Measurements from ENCODE around the gene RNF8.
"Not testable (repeated sequence)": the region's sequence is repeated elsewhere in the genome, so short reads cannot be mapped to it uniquely, and the experiment has no call there.

The RNF8 gene

DNA sequence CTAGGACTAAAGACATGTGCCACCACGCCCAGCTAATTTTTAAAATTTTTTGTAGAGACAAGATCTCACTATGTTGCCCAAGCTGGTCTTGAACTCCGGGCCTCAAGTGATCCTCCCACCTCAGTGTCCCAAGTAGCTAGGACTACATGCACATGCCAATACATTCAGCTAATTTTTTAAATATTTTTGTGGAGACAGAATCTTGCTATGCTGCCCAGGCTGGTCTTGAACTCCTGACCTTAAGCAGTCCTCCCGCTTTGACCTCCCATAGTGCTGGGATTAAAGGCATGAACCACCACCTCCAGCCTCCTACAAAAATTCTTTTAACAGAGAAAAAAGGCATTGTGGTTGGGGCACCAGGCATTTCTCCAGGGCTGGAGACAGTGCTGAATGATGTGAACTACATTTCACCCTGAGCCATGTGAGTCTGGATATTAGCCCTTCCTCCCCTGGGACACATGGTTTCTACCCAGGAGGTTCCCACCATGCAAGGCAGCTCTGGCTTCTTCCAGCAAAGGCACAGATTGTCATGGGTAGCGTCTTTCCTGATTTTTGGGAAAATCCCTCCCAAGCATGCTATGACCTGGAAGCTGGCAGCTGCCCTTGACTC lies 42.9 kb downstream of the RNF8 start:
- in situ Hi-C loops (cut with MboI; ENCODE audit: low sequenced_read_pairs): no loop called here

DNA sequence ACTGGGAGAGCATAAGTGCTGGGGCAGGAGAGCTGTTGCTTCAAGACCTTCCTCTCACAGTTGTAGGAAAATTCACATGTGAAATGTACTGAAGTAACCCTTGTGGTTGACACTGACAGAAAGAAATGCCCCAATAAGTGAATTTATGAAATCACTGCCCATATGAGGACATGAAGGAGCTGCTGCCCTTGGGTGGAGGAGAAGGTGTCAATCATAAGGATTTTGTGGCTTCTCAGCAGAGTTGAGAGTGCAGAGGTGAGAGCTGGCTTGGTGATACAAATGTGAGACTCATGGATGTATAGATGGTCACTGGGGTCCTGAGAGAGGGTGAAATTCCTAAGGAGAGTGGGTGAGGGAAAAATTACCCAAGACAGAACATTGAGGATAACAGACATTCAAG lies 45.3 kb downstream of the RNF8 start:
- in situ Hi-C loops (cut with MboI; ENCODE audit: low sequenced_read_pairs): no loop called here

DNA sequence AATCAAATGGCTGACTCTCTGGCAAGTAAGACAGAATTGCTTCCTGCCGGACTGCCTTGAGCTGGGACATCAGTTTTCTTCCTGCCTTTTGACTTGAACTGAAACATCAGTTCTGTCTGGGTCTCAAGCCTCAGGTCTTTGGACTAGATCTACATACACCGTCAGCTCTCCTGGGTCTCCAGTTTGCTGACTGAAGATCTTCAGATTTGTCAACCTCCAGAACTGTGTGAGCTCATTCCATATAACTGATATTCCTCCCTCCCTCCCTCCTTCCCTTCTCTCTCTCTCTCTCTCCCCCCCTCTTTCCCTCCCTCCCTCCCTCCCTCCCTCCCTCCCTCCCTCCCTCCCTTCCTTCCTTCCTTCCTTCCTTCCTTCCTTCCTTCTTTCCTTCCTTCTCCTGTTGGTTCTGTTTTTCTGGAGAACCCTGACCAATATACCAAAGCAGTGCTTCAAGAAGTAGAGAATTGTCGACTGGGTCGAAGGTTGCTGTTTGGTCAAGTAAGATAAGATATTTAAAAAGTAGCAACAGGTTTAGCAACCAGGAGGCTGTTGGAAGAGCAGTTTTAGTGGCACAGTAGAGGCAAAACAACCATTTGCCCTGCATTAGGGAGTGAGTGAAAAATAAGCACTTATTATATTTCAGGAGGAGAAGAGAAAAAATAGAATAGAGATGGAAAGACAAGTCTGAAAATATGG lies 46.2 kb downstream of the RNF8 start:
- in situ Hi-C loops (cut with MboI; ENCODE audit: low sequenced_read_pairs): no loop called here

DNA sequence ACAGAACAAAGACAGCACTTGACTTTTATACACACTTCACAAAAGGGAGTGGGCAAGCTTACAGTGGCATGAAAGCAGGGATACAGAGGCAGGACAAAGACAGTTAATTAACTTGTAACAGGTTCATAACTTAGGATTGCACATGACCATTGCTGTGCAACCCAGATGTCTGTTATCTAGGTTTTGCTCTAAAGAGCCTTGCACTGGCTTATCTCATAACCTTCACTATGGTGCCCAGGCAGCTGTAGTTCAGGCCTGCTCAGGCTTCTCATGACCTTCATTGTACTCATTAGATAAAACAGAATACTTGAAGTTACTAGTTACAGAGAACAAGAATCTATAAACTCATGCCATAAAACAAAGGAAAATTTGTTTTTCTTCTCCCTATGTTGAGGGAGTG lies 47.9 kb downstream of the RNF8 start:
- in situ Hi-C loops (cut with MboI; ENCODE audit: low sequenced_read_pairs): not testable (repeated sequence)

DNA sequence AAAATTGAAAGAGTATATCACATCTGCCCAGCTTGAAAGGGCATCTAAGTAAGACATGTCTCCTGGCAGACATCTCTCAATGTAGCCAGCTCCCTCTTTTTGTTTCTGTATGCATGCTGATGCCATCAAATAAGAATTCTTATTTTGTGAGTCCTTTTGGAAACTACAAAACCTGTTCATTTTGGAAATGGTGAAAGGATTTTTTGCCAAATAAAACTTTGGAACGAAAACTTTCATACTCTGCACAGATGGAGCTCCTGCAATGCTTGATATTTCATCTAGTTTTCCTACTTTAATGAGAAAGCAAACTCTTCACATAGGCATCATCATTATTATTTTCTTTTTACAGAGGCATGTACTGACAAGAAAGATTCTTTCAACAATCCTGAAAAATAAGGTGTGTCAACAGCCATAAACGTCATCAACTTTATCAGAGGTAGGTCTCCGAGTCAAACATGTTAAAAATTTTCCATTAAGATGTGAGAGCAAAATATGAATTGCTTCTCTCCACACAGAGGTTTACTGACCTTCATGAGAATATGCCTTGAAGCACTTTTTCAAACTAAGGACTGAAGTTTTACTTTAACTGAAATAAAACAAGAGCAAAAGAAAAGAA lies 53.1 kb downstream of the RNF8 start:
- in situ Hi-C loops (cut with MboI; ENCODE audit: low sequenced_read_pairs): no loop called here

DNA sequence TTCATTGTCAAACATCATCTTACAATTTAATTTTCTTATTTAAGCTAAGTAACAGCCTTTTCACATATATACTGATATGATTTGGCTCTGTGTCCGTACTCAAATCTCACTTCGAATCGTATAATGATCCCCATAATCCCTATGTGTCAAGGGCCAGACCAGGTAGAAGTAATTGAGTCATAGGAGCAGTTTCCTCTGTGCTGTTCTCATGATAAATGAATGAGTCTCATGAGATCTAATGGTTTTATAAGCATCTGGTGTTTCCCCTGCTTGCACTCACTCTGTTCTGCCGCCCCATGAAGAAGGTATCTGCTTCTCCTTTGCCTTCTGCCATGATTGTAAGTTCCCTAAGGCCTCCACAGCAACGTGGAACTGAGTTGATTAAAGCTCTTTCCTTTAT lies 54.2 kb downstream of the RNF8 start:
- in situ Hi-C loops (cut with MboI; ENCODE audit: low sequenced_read_pairs): no loop called here

DNA sequence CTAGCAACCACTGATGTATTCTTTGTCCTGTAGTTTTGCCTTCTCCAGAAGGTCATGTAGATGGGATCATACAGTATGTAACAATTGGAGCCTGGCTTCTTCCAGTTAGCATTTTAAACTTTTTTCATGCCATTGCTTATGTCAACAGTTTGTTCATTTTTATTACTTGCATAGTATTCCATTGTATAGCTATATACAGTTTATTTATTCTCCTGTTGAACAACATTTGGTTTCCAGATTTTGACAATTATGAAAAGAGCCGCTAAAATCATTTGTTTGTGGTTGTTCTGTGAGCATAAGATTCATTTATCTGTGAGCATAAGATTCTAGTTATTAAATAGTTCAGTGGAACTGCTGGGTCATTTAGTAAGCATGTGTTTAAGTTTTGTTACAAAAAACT lies 55.7 kb downstream of the RNF8 start:
- in situ Hi-C loops (cut with MboI; ENCODE audit: low sequenced_read_pairs): no loop called here

DNA sequence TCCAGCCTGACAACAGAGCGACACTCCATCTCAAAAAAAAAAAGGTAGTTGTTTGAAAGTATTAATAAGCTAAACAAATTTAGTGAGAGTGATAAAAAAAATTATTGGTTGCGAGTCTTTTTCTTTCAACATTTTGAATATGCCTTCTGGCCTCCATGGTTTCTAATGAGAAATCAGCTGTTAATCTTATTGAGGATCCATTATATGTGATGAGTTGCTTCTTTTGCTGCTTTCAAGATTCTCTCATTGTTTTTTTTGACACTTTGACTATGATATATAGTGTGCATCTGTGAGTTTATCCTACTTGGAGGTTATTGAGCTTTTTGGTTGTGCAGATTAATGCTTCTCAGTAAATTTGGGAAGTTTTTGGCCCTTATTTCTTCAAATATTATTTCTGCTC lies 63.6 kb downstream of the RNF8 start:
- in situ Hi-C loops (cut with MboI; ENCODE audit: low sequenced_read_pairs): no loop called here

DNA sequence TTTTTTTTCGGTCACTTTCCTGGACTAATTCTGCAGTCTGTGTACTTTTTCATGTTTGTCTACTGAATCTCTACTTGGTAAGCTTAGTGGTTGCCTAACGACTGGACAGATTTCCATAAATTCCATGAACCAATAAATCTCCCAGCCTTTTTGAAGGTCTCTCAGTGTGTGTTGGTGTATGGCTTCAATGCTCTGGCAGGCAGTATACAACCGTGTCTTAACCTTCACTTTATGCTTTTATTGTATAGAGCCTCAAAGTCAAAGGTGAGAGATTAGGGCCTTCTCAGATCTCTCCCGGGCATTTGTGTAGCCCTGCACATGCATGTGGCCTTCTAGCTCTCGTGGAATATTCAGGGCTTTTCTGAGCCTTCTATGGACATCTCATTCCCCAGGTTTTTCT lies 64.9 kb downstream of the RNF8 start:
- in situ Hi-C loops (cut with MboI; ENCODE audit: low sequenced_read_pairs): no loop called here

DNA sequence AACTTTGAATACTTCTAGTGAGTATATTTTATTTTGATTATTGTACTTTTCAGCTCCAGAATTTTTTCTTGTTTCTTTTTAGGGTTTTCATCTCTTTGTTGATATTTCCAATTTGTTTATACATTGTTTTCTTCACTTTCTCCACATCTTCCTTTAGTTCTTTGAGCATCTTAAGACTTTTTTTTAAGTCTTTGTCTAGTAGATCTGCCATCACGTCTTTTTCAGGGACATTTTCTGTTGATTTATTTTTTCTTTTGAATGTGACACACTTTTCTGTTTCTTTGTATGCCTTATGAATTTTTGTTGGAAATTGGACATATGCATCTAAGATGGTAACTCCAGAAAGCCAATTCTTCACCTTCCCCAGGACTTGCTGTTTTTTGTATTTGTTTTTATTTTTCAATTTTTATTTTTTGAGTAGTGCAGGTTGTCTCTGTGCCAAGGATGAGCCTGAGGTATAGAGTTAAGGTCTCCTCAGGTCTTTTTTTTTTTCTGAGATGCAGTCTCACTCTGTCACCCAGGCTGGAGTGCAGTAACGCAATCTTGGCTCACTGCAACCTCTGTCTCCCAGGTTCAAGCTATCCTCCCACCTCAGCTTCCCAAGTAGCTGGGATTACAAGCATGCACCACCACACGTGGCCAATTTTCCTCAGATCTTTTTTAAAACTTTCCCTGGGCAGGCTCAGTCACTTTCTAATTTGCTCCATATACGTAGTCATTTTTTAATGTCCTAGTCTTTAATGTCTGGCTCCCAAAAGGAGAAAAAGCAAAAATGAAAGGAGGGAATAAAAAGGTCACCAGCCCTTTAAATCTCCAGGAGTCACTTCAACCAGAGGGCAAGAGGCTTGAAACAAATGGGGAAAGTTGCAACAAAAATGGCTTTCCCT lies 72.5 kb downstream of the RNF8 start:
- in situ Hi-C loops (cut with MboI; ENCODE audit: low sequenced_read_pairs): no loop called here

DNA sequence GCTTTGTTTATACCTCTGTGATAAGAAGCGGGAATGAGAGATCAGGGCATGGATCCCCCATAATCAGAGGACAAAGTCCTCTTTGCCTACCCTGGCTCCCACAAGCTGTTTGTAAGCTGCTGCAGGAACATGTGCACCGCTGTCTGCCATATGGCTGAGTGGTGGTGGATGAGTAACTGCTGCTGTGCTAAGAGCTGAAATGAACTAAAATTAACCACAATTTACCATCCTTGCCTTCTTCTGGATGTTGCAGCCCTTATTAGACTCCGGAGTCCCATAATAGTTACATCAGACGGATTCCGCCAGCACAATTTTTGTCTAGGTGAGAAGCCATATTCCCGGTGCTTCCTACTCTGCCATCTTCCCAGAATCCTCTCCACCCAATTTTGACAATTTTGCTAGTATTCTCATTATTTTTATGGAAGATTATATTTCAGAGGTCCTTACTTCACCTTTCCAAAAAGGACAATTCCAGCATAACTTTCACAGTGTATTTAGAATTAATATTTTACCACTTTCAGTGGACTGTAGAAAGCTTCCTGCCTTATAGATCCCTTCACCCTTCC lies 73.2 kb downstream of the RNF8 start:
- in situ Hi-C loops (cut with MboI; ENCODE audit: low sequenced_read_pairs): no loop called here

DNA sequence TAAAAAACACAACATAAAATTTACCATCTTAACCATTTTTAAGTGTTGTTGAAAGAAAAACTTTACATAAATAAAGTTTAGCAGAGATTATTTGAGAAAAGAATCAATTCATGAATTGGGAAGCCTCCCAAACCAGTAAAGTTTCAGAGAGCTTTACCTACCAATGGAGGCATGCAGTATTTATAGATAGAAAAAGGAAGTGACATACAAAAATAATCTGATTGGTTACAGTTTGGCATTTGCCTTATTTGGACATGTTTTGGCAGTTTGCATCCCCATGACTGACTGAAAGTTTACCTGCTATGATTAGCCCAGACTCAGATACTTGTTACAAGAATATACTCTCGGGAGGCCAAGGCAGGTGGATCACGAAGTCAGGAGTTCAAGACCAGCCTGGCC lies 75.6 kb downstream of the RNF8 start:
- in situ Hi-C loops (cut with MboI; ENCODE audit: low sequenced_read_pairs): no loop called here

DNA sequence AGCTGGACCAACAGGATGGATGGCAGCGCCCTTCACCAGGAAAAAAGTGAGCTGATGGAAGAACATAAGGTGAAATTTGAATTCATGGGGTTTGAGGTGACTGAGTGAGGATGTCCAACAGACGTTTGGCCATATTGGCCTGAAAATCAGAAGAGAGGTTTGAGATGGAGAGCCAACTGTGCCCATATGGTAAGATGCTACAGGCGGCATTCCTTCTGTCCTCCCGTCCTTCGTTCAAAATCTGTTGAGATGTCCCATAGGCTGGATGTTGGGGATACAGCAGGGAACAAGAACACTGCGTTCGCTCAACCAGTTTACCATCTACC lies 78.8 kb downstream of the RNF8 start:
- in situ Hi-C loops (cut with MboI; ENCODE audit: low sequenced_read_pairs): no loop called here

DNA sequence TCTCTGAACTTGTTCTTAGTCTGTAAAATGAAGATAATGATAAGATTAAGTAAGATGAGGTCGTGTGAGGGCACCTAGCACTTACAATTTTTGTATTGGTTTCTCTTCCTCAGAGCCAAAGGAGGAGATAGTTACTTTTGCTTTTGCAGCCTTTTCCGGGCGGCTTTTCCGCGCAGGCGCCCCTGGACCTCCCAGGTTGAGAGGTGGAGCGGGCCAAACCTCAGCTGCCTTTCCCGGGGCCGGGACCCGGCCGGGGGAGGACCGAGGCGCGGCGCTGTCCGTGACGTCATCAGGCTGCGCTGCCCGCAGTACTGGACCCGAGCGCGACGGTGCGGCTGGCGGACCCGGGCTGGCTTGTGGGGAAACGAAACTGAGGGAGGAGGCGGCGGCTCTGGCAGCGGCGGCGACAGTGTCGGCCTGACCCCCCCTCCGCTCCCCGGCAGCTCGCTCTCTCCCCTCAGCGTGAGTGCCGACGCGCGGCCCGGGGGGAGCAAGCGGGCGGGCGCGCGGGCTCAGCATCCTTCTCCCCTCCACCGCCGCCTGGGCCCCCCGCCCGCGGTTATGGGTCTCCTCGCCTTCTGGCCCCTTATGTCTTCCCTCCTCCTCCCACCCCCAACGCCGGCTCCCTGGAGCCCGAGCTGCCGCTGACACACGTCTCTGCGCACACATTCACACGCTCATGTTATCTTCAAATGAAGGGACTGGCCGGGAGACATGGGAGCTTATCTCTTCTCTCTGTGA lies 79.3 kb downstream of the RNF8 start, which contains the start of gene CMTR1:
TSS of gene CMTR1 (plus strand) at position 306 of the 741 bp plus-strand sequence. CDS start 2,409 bp downstream, outside the sequence.
- in situ Hi-C loops (cut with MboI; ENCODE audit: low sequenced_read_pairs): no loop called here

DNA sequence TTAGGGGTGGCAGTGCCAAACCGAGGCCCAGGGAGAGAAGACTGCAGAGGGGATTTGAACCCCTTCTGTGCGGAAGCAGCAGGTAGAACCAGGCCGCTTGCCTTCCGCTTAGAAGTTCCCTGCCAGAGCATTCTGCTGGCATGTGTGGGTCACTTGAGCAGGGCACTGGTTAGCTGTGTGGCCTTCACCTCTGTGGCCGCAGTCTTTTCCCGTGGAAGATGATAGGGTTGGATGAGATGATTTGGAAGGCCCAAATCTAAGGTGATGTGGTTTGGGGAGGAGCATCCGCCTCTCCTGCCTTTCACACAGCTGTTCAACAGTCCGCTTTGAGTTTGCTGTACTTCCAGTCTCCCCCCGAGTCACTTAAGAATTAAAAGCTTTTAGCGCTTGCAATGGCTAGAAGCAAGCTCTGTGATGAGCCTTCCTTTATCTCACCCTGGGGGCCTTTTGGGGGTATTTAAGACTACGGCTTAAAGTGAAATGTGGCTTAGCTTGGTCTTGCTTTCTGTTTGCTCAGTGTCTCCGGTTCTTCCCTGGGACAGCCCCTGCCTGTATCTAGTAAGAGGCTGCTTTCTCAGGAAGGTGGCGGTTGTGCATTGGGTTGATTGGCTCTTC lies 80.0 kb downstream of the RNF8 start:
- in situ Hi-C loops (cut with MboI; ENCODE audit: low sequenced_read_pairs): no loop called here

DNA sequence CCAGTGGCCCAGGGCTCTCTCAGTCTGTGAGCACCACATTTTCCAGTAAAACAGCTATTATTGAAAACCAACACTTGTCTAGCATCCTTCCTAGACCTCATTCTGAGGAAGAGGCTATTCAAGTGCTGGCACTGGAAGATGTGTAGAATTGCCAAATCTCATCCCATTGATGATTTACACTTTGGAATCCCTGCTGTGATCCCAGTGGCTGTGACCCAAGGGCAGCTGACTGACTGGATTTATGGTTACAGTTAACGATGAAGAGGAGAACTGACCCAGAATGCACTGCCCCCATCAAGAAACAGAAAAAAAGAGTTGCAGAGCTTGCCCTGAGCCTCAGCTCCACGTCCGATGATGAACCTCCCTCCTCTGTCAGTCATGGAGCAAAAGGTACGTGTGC lies 81.6 kb downstream of the RNF8 start:
- in situ Hi-C loops (cut with MboI; ENCODE audit: low sequenced_read_pairs): no loop called here

DNA sequence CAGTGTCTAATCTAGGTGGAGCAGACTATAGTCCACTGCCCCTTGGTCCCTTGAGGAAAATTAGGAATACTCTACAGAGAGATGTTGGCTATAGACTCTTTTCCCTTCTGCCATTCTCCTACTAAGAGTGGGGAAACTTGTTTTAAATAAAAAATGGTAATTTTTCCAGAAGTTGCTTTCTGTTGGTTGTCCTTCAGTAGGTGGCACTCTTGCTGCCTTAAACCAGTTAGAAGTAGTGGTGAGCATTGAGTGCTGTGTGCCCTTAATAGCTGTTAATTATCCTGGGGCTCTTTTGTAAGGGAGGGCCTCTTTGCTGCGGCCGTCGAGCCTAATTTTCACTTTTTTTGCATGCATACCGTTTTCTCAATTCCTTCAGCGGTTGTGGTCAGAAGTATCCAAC lies 82.0 kb downstream of the RNF8 start:
- in situ Hi-C loops (cut with MboI; ENCODE audit: low sequenced_read_pairs): no loop called here

DNA sequence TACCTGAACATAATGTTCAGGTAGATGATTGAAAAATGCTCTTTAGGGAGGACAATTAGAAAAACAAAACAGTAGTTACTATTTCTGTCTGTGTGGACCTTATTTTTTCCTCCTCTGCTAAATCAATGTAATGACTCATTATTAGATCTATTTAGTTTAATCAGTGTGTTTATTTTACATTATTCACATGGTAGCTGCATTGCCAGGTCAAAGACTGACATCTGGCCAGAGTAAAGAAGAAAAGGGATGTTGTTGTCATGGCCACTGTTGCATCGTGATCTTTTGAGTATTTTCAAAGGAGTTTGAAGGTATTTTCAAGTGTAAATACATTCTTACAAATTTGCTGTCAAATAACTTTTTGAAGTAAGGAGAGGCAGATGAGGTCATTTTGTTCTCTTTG lies 85.1 kb downstream of the RNF8 start:
- in situ Hi-C loops (cut with MboI; ENCODE audit: low sequenced_read_pairs): no loop called here

DNA sequence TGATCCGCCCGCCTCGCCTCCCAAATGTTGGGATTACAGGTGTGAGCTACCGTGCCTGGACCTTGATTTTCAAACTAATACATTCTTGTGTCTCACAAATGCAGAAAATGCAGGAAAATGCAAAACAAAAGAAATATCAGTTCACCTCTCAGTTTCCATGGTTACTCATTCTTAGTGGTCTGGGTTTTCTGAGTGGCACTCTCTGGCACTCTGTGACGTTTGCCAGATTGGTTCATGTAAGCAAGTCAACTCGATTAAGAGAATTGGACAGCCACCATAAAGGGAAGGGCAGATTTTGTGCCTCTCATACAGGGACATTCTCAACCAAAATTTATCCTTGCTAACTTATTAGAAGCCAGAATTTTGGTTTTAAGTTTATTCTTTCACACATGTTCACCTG lies 87.9 kb downstream of the RNF8 start:
- in situ Hi-C loops (cut with MboI; ENCODE audit: low sequenced_read_pairs): no loop called here
